Endothelial cell (in vitro differentiated cells): ENCODE results near the gene CAPN9. TPM values are rescaled to one million over a fixed set of nuclear protein-coding genes. Genes with fewer than 3 reads are reported as not detected.

Source experiments
- DNase-seq: peaks from one replicate; pipeline ENCODE4 v3.0.0; 2021; ENCODE audit warnings: low spot score
- H3K27ac Mint-ChIP-seq: one replicate; pipeline ENCODE4 v1.8.0; 2021; ENCODE audit warnings: mixed read lengths, inconsistent platforms; ENCODE audit not compliant: unreplicated experiment
- H3K27me3 Mint-ChIP-seq: one replicate; pipeline ENCODE4 v1.8.0; 2021; ENCODE audit warnings: mild to moderate bottlenecking, moderate library complexity, mixed read lengths, inconsistent platforms; ENCODE audit not compliant: unreplicated experiment
- H3K36me3 Mint-ChIP-seq: one replicate; pipeline ENCODE4 v1.8.0; 2021; ENCODE audit warnings: mild to moderate bottlenecking, low read depth, mixed read lengths, inconsistent platforms; ENCODE audit not compliant: unreplicated experiment
- H3K4me1 Mint-ChIP-seq: one replicate; pipeline ENCODE4 v1.8.0; 2021; ENCODE audit warnings: mild to moderate bottlenecking, mixed read lengths, inconsistent platforms; ENCODE audit not compliant: unreplicated experiment
- H3K4me3 Mint-ChIP-seq: one replicate; pipeline ENCODE4 v1.8.0; 2021; ENCODE audit warnings: mild to moderate bottlenecking, mixed read lengths, inconsistent platforms; ENCODE audit not compliant: unreplicated experiment
- H3K9me3 Mint-ChIP-seq: one replicate; pipeline ENCODE4 v1.8.0; 2021; ENCODE audit warnings: mixed read lengths, inconsistent platforms; ENCODE audit not compliant: unreplicated experiment
- total RNA-seq: library from RNA; stranded (reverse); fragmentation: NEBNext Ultra II Directional; extraction: Animal tissue kit (Norgen Biotek cat#: 25700); gene quantifications from one replicate; pipeline ENCODE4 v1.2.1, GENCODE V29; 2021; ENCODE audit not compliant: unreplicated experiment
- TF ChIP-seq, protein P1 (sequence below): fragments of 200-600 bp; sonication (generic); IDR thresholded peaks from one replicate; pipeline ENCODE4 v1.5.0; 2021; ENCODE audit warnings: antibody characterized with exemption; ENCODE audit not compliant: unreplicated experiment

The CAPN9 gene
- total RNA-seq, 1 donor from 2014 or later: not detected

DNA sequence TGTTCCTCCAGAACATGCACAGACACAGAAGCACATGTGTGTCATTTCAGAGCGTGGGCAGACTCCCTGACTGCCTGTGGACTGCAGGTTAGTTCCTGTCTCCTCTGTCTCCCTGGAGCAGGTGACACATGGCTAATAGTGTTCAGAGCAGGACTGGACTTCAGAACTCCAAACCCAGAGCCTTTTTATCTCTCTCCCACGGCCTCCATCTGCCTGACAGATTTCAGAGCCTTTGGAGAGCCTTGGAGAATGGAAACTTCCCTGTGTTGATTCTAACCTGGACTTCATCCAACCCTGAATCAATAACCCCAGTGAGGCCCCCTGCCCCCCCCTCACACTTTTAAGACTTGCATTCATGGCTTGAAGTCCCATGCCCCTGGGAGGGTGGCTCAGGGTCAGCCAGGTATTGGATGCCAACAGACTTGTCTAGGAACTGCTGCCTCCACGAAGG lies 76.8 kb downstream of the CAPN9 start:
- TF ChIP-seq, protein P1, sequence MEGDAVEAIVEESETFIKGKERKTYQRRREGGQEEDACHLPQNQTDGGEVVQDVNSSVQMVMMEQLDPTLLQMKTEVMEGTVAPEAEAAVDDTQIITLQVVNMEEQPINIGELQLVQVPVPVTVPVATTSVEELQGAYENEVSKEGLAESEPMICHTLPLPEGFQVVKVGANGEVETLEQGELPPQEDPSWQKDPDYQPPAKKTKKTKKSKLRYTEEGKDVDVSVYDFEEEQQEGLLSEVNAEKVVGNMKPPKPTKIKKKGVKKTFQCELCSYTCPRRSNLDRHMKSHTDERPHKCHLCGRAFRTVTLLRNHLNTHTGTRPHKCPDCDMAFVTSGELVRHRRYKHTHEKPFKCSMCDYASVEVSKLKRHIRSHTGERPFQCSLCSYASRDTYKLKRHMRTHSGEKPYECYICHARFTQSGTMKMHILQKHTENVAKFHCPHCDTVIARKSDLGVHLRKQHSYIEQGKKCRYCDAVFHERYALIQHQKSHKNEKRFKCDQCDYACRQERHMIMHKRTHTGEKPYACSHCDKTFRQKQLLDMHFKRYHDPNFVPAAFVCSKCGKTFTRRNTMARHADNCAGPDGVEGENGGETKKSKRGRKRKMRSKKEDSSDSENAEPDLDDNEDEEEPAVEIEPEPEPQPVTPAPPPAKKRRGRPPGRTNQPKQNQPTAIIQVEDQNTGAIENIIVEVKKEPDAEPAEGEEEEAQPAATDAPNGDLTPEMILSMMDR: no peak
- H3K36me3 Mint-ChIP-seq: no peaks in the 10 kb centered on the region
- no peaks in the 10 kb centered on the region for H3K4me1 Mint-ChIP-seq
- no peak for DNase-seq
- H3K27me3 Mint-ChIP-seq: no peaks in the 10 kb centered on the region
- no peak overlapping the region for H3K4me3 Mint-ChIP-seq
- no peaks in the 10 kb centered on the region for H3K9me3 Mint-ChIP-seq
- no peak overlapping the region for H3K27ac Mint-ChIP-seq

DNA sequence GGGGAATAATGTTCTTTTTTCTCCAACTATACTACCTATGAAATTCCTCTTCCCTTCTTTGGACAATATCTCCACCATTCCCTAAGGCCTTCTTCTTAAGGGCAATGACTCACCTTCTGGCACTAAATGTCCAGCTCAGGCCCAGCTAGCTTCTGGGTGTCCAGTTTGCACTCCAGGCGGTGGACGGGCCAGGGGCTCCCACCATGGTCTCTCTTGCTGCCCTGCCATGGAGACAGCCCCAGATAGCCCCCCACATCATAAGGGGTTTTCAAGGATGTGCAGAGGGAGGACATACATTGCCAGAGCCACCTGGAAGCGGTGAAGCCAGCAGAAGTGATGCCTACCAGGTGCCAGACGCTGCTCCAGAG lies 77.3 kb downstream of the CAPN9 start:
- TF ChIP-seq, protein P1: no peak
- Mint-ChIP-seq H3K4me1 (no peaks in the 10 kb centered on the region), H3K4me3 (no peak overlapping the region), H3K36me3 (no peaks in the 10 kb centered on the region), H3K27me3 (no peaks in the 10 kb centered on the region), H3K9me3 (no peaks in the 10 kb centered on the region), H3K27ac (no peak overlapping the region)
- no peak for DNase-seq

DNA sequence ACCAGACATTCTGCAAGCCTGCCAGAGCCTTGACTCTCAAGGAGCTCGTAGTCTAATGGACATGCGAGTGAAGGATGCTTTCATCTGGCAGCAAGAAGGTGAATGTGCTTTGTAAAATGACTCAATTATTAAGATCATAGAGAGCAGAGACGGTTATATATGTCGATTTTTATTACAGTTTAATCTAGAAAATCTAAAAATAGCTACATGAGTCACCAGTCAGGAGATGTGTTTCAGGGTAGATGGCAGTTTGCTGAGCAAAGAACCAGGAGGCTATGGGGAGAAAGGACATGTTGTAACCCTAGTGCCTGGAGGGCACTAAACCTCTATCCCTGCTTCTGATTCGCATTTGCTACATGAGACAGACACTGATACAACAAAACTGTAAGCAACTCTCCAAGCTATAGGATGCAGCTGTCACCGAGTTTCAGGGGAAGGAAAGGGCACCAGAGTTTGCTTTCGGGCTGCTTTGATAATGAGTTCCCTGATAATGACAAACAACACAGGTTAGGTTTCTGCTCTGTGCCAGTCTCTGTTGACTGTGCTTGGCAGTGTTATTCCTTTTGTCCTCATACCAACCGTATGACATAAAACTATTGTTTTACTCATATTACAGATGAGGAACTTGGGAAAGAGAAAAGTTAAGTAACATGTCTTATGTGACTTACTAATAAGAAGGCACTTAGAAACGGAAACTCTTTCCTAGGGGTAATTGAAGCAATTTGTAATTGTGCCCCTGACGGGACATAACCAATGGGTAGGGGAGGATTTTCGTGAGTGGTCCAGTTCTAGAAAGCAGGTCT lies 77.9 kb downstream of the CAPN9 start:
- H3K4me3 Mint-ChIP-seq: no peak overlapping the region
- no peaks in the 10 kb centered on the region for H3K36me3 Mint-ChIP-seq

DNA sequence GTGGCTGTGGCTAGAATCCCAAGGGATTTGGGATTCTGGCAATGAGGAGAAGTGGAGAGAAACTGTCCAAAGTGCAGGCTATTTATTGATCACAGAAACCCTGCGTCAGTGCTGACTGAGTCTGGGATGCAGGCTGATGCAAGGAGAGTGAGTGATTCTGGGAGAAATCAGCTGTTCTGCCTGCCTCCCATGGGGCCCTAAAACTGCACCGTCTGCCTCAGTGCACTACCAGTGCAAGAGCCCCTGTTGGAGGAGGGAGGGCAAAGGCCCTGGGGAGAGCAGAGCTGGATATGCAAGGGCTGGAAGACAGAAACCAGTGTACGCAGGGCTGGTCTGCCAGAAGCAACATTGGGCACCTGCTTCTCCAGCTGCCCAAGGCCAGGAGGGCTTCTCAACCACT lies 78.6 kb downstream of the CAPN9 start:
- no peak overlapping the region for H3K4me3 Mint-ChIP-seq
- H3K27me3 Mint-ChIP-seq: no peaks in the 10 kb centered on the region
- H3K9me3 Mint-ChIP-seq: no peaks in the 10 kb centered on the region
- no peaks in the 10 kb centered on the region for H3K36me3 Mint-ChIP-seq
- H3K27ac Mint-ChIP-seq: no peak overlapping the region
- H3K4me1 Mint-ChIP-seq: no peaks in the 10 kb centered on the region
- DNase-seq: no peak
- TF ChIP-seq, protein P1: no peak

More for the DNA sequence above, 77.9 kb downstream of the CAPN9 start:
- no peak for DNase-seq
- Mint-ChIP-seq H3K4me1 (no peaks in the 10 kb centered on the region), H3K27me3 (no peaks in the 10 kb centered on the region), H3K27ac (no peak overlapping the region), H3K9me3 (no peaks in the 10 kb centered on the region)
- TF ChIP-seq, protein P1: no peak

DNA sequence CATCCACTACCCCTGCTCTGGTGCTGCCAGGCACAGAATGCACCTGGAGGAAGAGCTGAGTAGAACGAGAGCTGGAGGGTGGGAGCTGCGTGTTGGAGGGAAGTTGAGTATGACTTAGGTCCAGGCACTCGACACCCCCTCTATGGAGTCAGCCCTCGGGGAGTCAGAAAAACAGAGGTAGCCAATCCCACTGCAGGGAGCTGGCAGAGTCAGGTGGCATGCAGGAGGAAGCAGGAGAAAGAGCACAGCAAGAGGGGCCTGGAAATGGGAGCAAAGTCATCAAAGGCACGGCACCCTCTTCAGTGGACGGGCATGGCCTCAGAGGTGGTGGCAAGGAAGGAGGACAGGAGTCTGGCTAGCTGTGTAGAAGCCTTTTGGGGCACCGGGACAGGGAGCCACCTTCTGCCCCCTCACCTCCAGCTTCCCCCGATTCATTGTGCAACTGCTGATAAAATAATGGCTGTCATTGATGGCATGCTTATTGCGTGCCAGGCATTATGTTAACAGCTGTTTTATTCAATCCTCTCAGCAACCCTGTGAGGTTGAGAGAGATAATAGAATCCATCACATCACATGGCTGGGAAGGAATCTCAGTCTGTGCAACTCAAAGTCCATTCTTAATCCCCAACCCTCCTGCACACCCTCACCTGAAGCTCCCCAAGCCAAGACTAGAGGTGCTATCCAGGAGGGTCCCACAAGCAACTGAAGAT lies 79.1 kb downstream of the CAPN9 start:
- DNase-seq: no peak
- Mint-ChIP-seq H3K4me1 (no peaks in the 10 kb centered on the region), H3K27ac (no peak overlapping the region), H3K36me3 (no peaks in the 10 kb centered on the region), H3K9me3 (no peaks in the 10 kb centered on the region), H3K4me3 (no peak overlapping the region), H3K27me3 (no peaks in the 10 kb centered on the region)
- TF ChIP-seq, protein P1: no peak
